IPS-NIHi11 (cell line): Measurements from ENCODE around the gene C1orf167.
A peak's percentile ranks its signal among the peaks of the same experiment; 100 is the strongest.

Experiments used
- DNase-seq: peaks from one replicate; pipeline ENCODE4 v3.0.0; 2012; ENCODE audit warnings: mixed read lengths, low spot score

The C1orf167 gene

GRCh38 chr1:11784993-11785769 lies 23.2 kb downstream of the C1orf167 start:
- DNase-seq: peak; percentile 94

- no peak for DNase-seq
Observed at GRCh38 chr1:11786168-11786567, 24.2 kb downstream of the C1orf167 start.

- peak; percentile 77 for DNase-seq
Observed at GRCh38 chr1:11787251-11787803, 25.3 kb downstream of the C1orf167 start.

- DNase-seq: no peak
Observed at GRCh38 chr1:11787804-11788436, 25.9 kb downstream of the C1orf167 start.

GRCh38 chr1:11788549-11789053 lies 26.6 kb downstream of the C1orf167 start:
- DNase-seq: no peak

- DNase-seq: no peak
Observed at GRCh38 chr1:11789126-11790067, 27.4 kb downstream of the C1orf167 start.

GRCh38 chr1:11790101-11790879 lies 28.3 kb downstream of the C1orf167 start:
- DNase-seq: no peak

GRCh38 chr1:11790880-11791715 lies 29.1 kb downstream of the C1orf167 start:
- DNase-seq: no peak

GRCh38 chr1:11792106-11792505 lies 30.1 kb downstream of the C1orf167 start:
- no peak for DNase-seq

- DNase-seq: no peak
Observed at GRCh38 chr1:11793819-11794218, 31.8 kb downstream of the C1orf167 start.

- DNase-seq: no peak
Observed at GRCh38 chr1:11794446-11795237, 32.6 kb downstream of the C1orf167 start.

GRCh38 chr1:11795238-11795890 lies 33.4 kb downstream of the C1orf167 start:
- no peak for DNase-seq

GRCh38 chr1:11796036-11796828 lies 34.2 kb downstream of the C1orf167 start:
- no peak for DNase-seq

GRCh38 chr1:11797525-11798216 lies 35.7 kb downstream of the C1orf167 start:
- DNase-seq: no peak

- no peak for DNase-seq
Observed at GRCh38 chr1:11799099-11799498, 37.1 kb downstream of the C1orf167 start.

- no peak for DNase-seq
Observed at GRCh38 chr1:11799896-11800295, 37.9 kb downstream of the C1orf167 start.

- no peak for DNase-seq
Observed at GRCh38 chr1:11800391-11800755, 38.4 kb downstream of the C1orf167 start.
